ENCODE data around the gene TSACC. TPM values are rescaled to one million over a fixed set of nuclear protein-coding genes. Genes with fewer than 3 reads are reported as not detected.
"Not testable (repeated sequence)": the region's sequence is repeated elsewhere in the genome, so short reads cannot be mapped to it uniquely, and the experiment has no call there.

The TSACC gene
- total and polyA plus RNA-seq, 2 donors (not counting 1 experiment from before 2014, with no cell fraction given): 0.69 to 1.2 TPM

- no peaks in the 10 kb centered on the region for H3K9me3 Mint-ChIP-seq (ENCODE audit: insufficient read depth)
- H4K20me1 ChIP-seq (ENCODE audit: control insufficient read depth, insufficient read depth, low read length, poor library complexity, severe bottlenecking): no peaks in the 10 kb centered on the region
- H3K4me3 ChIP-seq (ENCODE audit: control extremely low read depth in 1 of 5, extremely low read depth in 1 of 5, insufficient read depth in 1 of 5, low read depth in 2 of 5, low read length in 4 of 5): no peak overlapping the region
- CTCF ChIA-PET: interaction anchor here (2.1 kb wide), 1 partner anchor 96 kb away, joined by 5 read pairs; no protein-coding TSS in a partner anchor
- peaks cover 20 to 72% of the 10 kb centered on the region in 2 experiments for H3K36me3 ChIP-seq (replicated peaks in 1 of 2; ENCODE audit: control extremely low read depth in 1 of 2, control insufficient read depth in 1 of 2, extremely low read depth in 1 of 2, insufficient read depth in 2 of 2, low read length in 1 of 2)
- POLR2A ChIA-PET: no interaction called here
- no peak overlapping the region for H3K27ac ChIP-seq (ENCODE audit: low read length in 2 of 2)
- WGBS (ENCODE audit: insufficient coverage): 80% methylated on average over 1 of the region's 3 CpGs
- H3K9me3 ChIP-seq (ENCODE audit: control extremely low read depth in 1 of 3, control insufficient read depth in 2 of 3, insufficient read depth in 1 of 3, low read length in 2 of 3): no peaks in the 10 kb centered on the region
- H3K4me3 Mint-ChIP-seq: no peak overlapping the region
- peak overlapping the region; percentile 11 for H3K27ac Mint-ChIP-seq
- DNase-seq: no peak
- no peak for ATAC-seq (ENCODE audit: low read depth)
- TF ChIP-seq EZH2 (IDR thresholded peaks at IDR 0.05; ENCODE audit: borderline replicate concordance, insufficient read depth, low read depth, low read length, poor library complexity, severe bottlenecking) (no peak), CTCF (IDR thresholded peaks at IDR 0.05) (no peak)
- H3K79me2 ChIP-seq (ENCODE audit: control insufficient read depth, insufficient read depth, low read length): peaks cover 10% of the 10 kb centered on the region
- H3K4me1 Mint-ChIP-seq: no peaks in the 10 kb centered on the region
- H3K4me1 ChIP-seq (ENCODE audit: control insufficient read depth in 2 of 2, insufficient read depth in 2 of 2, low read length in 2 of 2): no peaks in the 10 kb centered on the region
- no peak overlapping the region for H2AFZ ChIP-seq (ENCODE audit: insufficient read depth, low read depth, low read length, poor library complexity, severe bottlenecking)
- H3K4me2 ChIP-seq (replicated peaks; ENCODE audit: low read depth, low read length, poor library complexity, severe bottlenecking): no peak overlapping the region
- intact Hi-C loops (cut with micrococcal nuclease): no loop called here
- no peak overlapping the region for H3K9ac ChIP-seq (ENCODE audit: low read length)
- H3K27me3 Mint-ChIP-seq: no peaks in the 10 kb centered on the region
- H3K27me3 ChIP-seq (replicated peaks in 1 of 4; ENCODE audit: control extremely low read depth in 1 of 4, control insufficient read depth in 3 of 4, insufficient read depth in 4 of 4, low read length in 3 of 4): no peaks in the 10 kb centered on the region
Observed at GRCh38 chr1:156320560-156320959, 17.8 kb upstream of the TSACC start.

- POLR2A ChIA-PET; ATAC-seq (ENCODE audit: low read depth): not testable (repeated sequence)
Observed at GRCh38 chr1:156323179-156323578, 15.1 kb upstream of the TSACC start.

More at GRCh38 chr1:156323179-156323578, 15.1 kb upstream of the TSACC start:
- H3K27ac ChIP-seq (ENCODE audit: low read length in 2 of 2); H3K9me3 Mint-ChIP-seq (ENCODE audit: insufficient read depth); DNase-seq; H3K4me3 ChIP-seq (ENCODE audit: control extremely low read depth in 1 of 5, extremely low read depth in 1 of 5, insufficient read depth in 1 of 5, low read depth in 2 of 5, low read length in 4 of 5); H3K4me3 Mint-ChIP-seq; H3K4me2 ChIP-seq (replicated peaks; ENCODE audit: low read depth, low read length, poor library complexity, severe bottlenecking); H3K27me3 ChIP-seq (replicated peaks in 1 of 4; ENCODE audit: control extremely low read depth in 1 of 4, control insufficient read depth in 3 of 4, insufficient read depth in 4 of 4, low read length in 3 of 4); H3K4me1 ChIP-seq (ENCODE audit: control insufficient read depth in 2 of 2, insufficient read depth in 2 of 2, low read length in 2 of 2); H3K9me3 ChIP-seq (ENCODE audit: control extremely low read depth in 1 of 3, control insufficient read depth in 2 of 3, insufficient read depth in 1 of 3, low read length in 2 of 3); intact Hi-C loops (cut with micrococcal nuclease); H4K20me1 ChIP-seq (ENCODE audit: control insufficient read depth, insufficient read depth, low read length, poor library complexity, severe bottlenecking); H2AFZ ChIP-seq (ENCODE audit: insufficient read depth, low read depth, low read length, poor library complexity, severe bottlenecking); H3K27me3 Mint-ChIP-seq; H3K27ac Mint-ChIP-seq; CTCF ChIA-PET; H3K9ac ChIP-seq (ENCODE audit: low read length); H3K4me1 Mint-ChIP-seq: not testable (repeated sequence)
- H3K36me3 ChIP-seq (replicated peaks in 1 of 2; ENCODE audit: control extremely low read depth in 1 of 2, control insufficient read depth in 1 of 2, extremely low read depth in 1 of 2, insufficient read depth in 2 of 2, low read length in 1 of 2): peaks cover 10 to 52% of the 10 kb centered on the region in 2 experiments
- WGBS (ENCODE audit: insufficient coverage): 100% methylated on average over 1 of the region's 9 CpGs
- H3K79me2 ChIP-seq (ENCODE audit: control insufficient read depth, insufficient read depth, low read length): peaks cover 16% of the 10 kb centered on the region

Measured in B cell (primary cell).